Stomach (tissue), 4 donors: ENCODE measurements around the gene IPO4.

ENCODE experiments used
- CTCF ChIP-seq, 7 experiments: fragments of 450-650 bp in 4 of 7; fragments of 200-600 bp in 3 of 7; sonication (generic) in 3 of 7; IDR thresholded peaks; one replicate each; pipeline ENCODE4 v1.5.1; 2016 to 2019; ENCODE audit warnings: antibody characterized with exemption in 7 of 7, control low read depth in 2 of 7, mild to moderate bottlenecking in 1 of 7
- POLR2A ChIP-seq, 4 donors: fragments of 450-650 bp; IDR thresholded peaks; one replicate each; pipeline ENCODE4 v1.6.1; 2016; ENCODE audit warnings: antibody characterized with exemption in 4 of 4, control low read depth in 2 of 4, mild to moderate bottlenecking in 1 of 4, moderate library complexity in 1 of 4

DNA sequence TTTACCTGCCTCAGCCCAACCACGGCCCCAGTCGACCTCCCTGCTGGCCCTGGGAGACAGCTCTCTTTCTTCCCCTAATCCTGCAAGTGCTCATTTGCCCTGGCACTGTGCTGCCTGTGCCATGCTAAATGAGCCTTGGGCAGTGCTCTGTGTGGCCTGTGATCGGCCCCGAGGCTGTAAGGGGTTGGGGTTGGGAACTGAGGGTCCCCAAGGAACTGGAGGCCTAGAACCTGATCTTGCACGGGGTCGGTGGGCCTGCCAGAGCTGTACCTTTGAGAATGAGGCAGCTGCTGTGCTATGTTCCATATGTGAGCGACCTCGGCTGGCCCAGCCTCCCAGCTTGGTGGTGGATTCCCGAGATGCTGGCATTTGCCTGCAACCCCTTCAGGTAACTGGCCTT is 38.6 kb downstream of the IPO4 start:
- TF ChIP-seq CTCF (IDR thresholded peaks at IDR 0.05) (no peak), POLR2A (IDR thresholded peaks at IDR 0.05) (no peak)
